Heart left ventricle (tissue), 16 donors: ENCODE results near the gene STK16. TPM values are rescaled to one million over a fixed set of nuclear protein-coding genes. Genes with fewer than 3 reads are reported as not detected.
"Not testable (repeated sequence)": the region's sequence is repeated elsewhere in the genome, so short reads cannot be mapped to it uniquely, and the experiment has no call there.

Experiments used
- ATAC-seq, 4 donors: fragments of 200-7000 bp; cut with Tn5 transposase; one replicate each; pipeline ENCODE4 v1.9.1; 2020 to 2022; ENCODE audit warnings: moderate library complexity in 4 of 4, mild to moderate bottlenecking in 3 of 4, moderate number of reproducible peaks in 1 of 4
- DNase-seq, 5 donors: peaks; one replicate each; pipeline ENCODE4 v3.0.0-alpha.2; 2020
- H3K27ac ChIP-seq, 12 donors: fragments of 200-600 bp; sonication (generic) in 4 of 12; one replicate each; pipeline versions ENCODE4 v1.5.0 to v1.8.0; 2016 to 2022; ENCODE audit warnings: mild to moderate bottlenecking in 2 of 12
- H3K27me3 ChIP-seq, 9 donors: fragments of 200-600 bp; sonication (generic) in 2 of 9; one replicate each; pipeline versions ENCODE4 v1.5.1 to v1.8.0; 2016 to 2022; ENCODE audit warnings: mild to moderate bottlenecking in 3 of 9
- H3K36me3 ChIP-seq, 9 donors: fragments of 200-600 bp; sonication (generic) in 2 of 9; one replicate each; pipeline versions ENCODE4 v1.5.0 to v1.8.0; 2018 to 2022; ENCODE audit warnings: mild to moderate bottlenecking in 2 of 9
- H3K4me1 ChIP-seq, 12 donors: fragments of 200-600 bp; sonication (generic) in 4 of 12; one replicate each; pipeline versions ENCODE4 v1.5.0 to v1.8.0; 2016 to 2022; ENCODE audit warnings: mild to moderate bottlenecking in 3 of 12
- H3K4me3 ChIP-seq, 12 donors: fragments of 200-600 bp; sonication (generic) in 4 of 12; one replicate each; pipeline versions ENCODE4 v1.5.0 to v1.8.0; 2017 to 2022; ENCODE audit warnings: mild to moderate bottlenecking in 9 of 12, moderate library complexity in 4 of 12
- H3K9me3 ChIP-seq, 12 donors: fragments of 200-600 bp; sonication (generic) in 4 of 12; one replicate each; pipeline versions ENCODE4 v1.5.0 to v1.8.0; 2016 to 2022; ENCODE audit warnings: mild to moderate bottlenecking in 1 of 12
- CTCF ChIP-seq, 12 donors: fragments of 200-600 bp; sonication (generic) in 4 of 12; IDR thresholded peaks; one replicate each; pipeline versions ENCODE4 v1.5.0 to v1.8.0; 2018 to 2022; ENCODE audit warnings: antibody characterized with exemption in 12 of 12, mild to moderate bottlenecking in 5 of 12
- POLR2A ChIP-seq, 2 donors: fragments of 450-650 bp; IDR thresholded peaks; one replicate each; pipeline ENCODE4 v1.6.1; 2017; ENCODE audit warnings: antibody characterized with exemption in 2 of 2, mild to moderate bottlenecking in 2 of 2, moderate library complexity in 2 of 2
- WGBS, 4 donors: extraction: QIAGEN DNeasy Blood & Tissue Kit in 2 of 4; methylation state at CpG; one replicate each; pipeline versions ENCODE4 v1.1.5 to v1.1.7; 2013 to 2018; 5-methylcytosine and 5-hydroxymethylcytosine counted together
- intact Hi-C, 10 donors: fragments of 100-400 bp; cut with DNase I; formaldehyde crosslinking; loops; one replicate each; pipeline versions ENCODE4 v1.11.1 to v1.14.2; 2022
- polyA plus RNA-seq, 2 donors: library from polyadenylated mRNA; stranded (reverse); fragments of 200-250 nt; gene quantifications; one replicate each; pipeline ENCODE4 v1.2.3, GENCODE V29; 2013
- total RNA-seq, 9 donors: library from RNA; depleted of rRNA in 2 of 9; stranded (reverse); fragments of >200 nt in 2 of 9; fragmentation: NEBNext Ultra II Directional in 3 of 9; extraction: Animal tissue kit (Norgen Biotek cat#: 25700) in 3 of 9; gene quantifications; one replicate each; pipeline versions ENCODE4 v1.1.0 to v1.2.4, GENCODE V29; 2016 to 2023
- donor health status: ischemic (EF 13 %, LVEDD 7.1; RV severe dilation, severe dysfunction).
- donor health status: healthy with polysubstance abuse.
- donor health status: DM: no; HTN: yes; CAD: no.
- donor health status: DM: no; HTN: no; CAD: no.
- donor health status: ischemic (EF 25% LVEDD 6.9; RV normal size, moderate dysfunction).
- donor health status: ischemic (EF 25% LVEDD 5.7; RV mildly dilated, moderate dysfunction).
- donor health status: healthy.
- donor health status: DM: yes; HTN: yes; CAD: no.
- donor health status: ischemic (EF 35%, LVEDD 5.7; RV mildly dilated, moderate dysfunction).
- donor health status: nonischemic (EF 11% LVEDD 7.7; RV severe dilation, severe dysfunction).
- donor health status: DM: yes; HTN: yes; CAD: no.
- donor health status: PGD.
- donor health status: ischemic (EF 29% LVEDD 5.4; RV normal size, mild dysfunction).
- donor health status: nonischemic (EF 23%, LVEDD 6.1; RV moderate dilation, normal function).

Gene STK16
- total and polyA plus RNA-seq, 11 donors, result 13.8 to 31.6 (median 19.1) TPM

GRCh38 chr2:219286436-219287115 is 41.3 kb downstream of the STK16 start:
- Histone ChIP-seq H3K36me3 (peaks cover 0 to 51% (median 42%) of the 10 kb centered on the region in 9 donors), H3K9me3 (no peaks in the 10 kb centered on the region), H3K4me1 (peaks cover 0 to 19% (median 3%) of the 10 kb centered on the region in 12 donors), H3K4me3 (no peak overlapping the region), H3K27me3 (no peaks in the 10 kb centered on the region), H3K27ac (peak overlapping the region in 3 of 12 donors; percentile 3 to 24 (median 19))
- ATAC-seq (peak in 1 of 4 donors; percentile 4), DNase-seq (no peak)
- intact Hi-C loops, result no loop called here
- 82 to 86% (median 84%) methylated on average over 6 to 12 of the region's 12 CpGs for WGBS, 4 donors
- no peak for TF ChIP-seq CTCF (IDR thresholded peaks at IDR 0.05)
- TF ChIP-seq POLR2A (IDR thresholded peaks at IDR 0.05), result no peak

GRCh38 chr2:219287116-219287440 is 41.8 kb downstream of the STK16 start:
- H3K9me3 ChIP-seq, ATAC-seq, H3K4me3 ChIP-seq, DNase-seq, intact Hi-C loops, H3K27me3 ChIP-seq: not testable (repeated sequence)
- peaks cover 0 to 19% (median 3%) of the 10 kb centered on the region in 12 donors for H3K4me1 ChIP-seq
- 85 to 95% (median 91%) methylated on average over 6 of the region's 6 CpGs for WGBS, 4 donors
- peaks cover 0 to 46% (median 37%) of the 10 kb centered on the region in 9 donors for H3K36me3 ChIP-seq
- peak overlapping the region in 1 of 12 donors; percentile 24 for H3K27ac ChIP-seq

GRCh38 chr2:219287580-219288265 is 42.4 kb downstream of the STK16 start:
- Histone ChIP-seq H3K4me3 (no peak overlapping the region), H3K27me3 (no peaks in the 10 kb centered on the region), H3K36me3 (peaks cover 0 to 40% (median 30%) of the 10 kb centered on the region in 9 donors), H3K4me1 (peaks cover 0 to 19% (median 3%) of the 10 kb centered on the region in 12 donors), H3K27ac (no peak overlapping the region), H3K9me3 (no peaks in the 10 kb centered on the region)
- ATAC-seq, result no peak
- TF ChIP-seq CTCF (IDR thresholded peaks at IDR 0.05) (no peak), POLR2A (IDR thresholded peaks at IDR 0.05) (no peak)
- 79 to 86% (median 80%) methylated on average over 10 of the region's 10 CpGs for WGBS, 4 donors
- DNase-seq, result peak in 1 of 5 donors; percentile 15
- intact Hi-C loops, result no loop called here

GRCh38 chr2:219289195-219289536 is 43.9 kb downstream of the STK16 start:
- Histone ChIP-seq H3K4me1 (peaks cover 0 to 19% (median 4%) of the 10 kb centered on the region in 12 donors), H3K27me3 (no peaks in the 10 kb centered on the region), H3K27ac (peak overlapping the region in 9 of 12 donors; percentile 33 to 74 (median 49)), H3K9me3 (no peaks in the 10 kb centered on the region), H3K36me3 (peaks cover 0 to 25% (median 16%) of the 10 kb centered on the region in 9 donors), H3K4me3 (no peak overlapping the region)
- intact Hi-C loops, result no loop called here
- ATAC-seq (no peak), DNase-seq (peak in 1 of 5 donors; percentile 2)
- 55 to 79% (median 71%) methylated on average over 6 of the region's 6 CpGs for WGBS, 4 donors
- TF ChIP-seq CTCF (IDR thresholded peaks at IDR 0.05), result no peak
- TF ChIP-seq POLR2A (IDR thresholded peaks at IDR 0.05), result no peak
